ENCODE results near the gene C3orf85. TPM values are rescaled to one million over a fixed set of nuclear protein-coding genes. Genes with fewer than 3 reads are reported as not detected.

Gene C3orf85
- polyA plus RNA-seq, 3 donors, result not detected

GRCh38 chr3:109155828-109156227 is 19.3 kb downstream of the C3orf85 start:
- Histone ChIP-seq H3K27me3 (ENCODE audit: control insufficient read depth in 2 of 2, insufficient read depth in 2 of 2, low read length in 2 of 2) (no peaks in the 10 kb centered on the region), H3K4me1 (ENCODE audit: control insufficient read depth in 1 of 2, insufficient read depth in 2 of 2, low read length in 2 of 2) (no peaks in the 10 kb centered on the region), H3K4me3 (replicated peaks in 1 of 3; ENCODE audit: low read depth in 2 of 3, low read length in 3 of 3) (no peak overlapping the region), H4K20me1 (ENCODE audit: insufficient read depth, low read length) (no peaks in the 10 kb centered on the region), H3K79me2 (ENCODE audit: insufficient read depth, low read length) (no peaks in the 10 kb centered on the region), H3K9me3 (replicated peaks in 1 of 2; ENCODE audit: control insufficient read depth in 1 of 2, insufficient read depth in 1 of 2, low read length in 2 of 2) (peaks cover 0 to 2% of the 10 kb centered on the region in 2 donors), H2AFZ (ENCODE audit: insufficient read depth, low read depth, low read length, poor library complexity, severe bottlenecking) (no peak overlapping the region), H3K9ac (ENCODE audit: insufficient read depth, low read length, poor library complexity, severe bottlenecking) (no peak overlapping the region), H3K27ac (ENCODE audit: low read depth in 1 of 2, low read length in 2 of 2) (no peak overlapping the region), H3K36me3 (replicated peaks in 1 of 2; ENCODE audit: control insufficient read depth in 1 of 2, insufficient read depth in 2 of 2, low read length in 2 of 2) (no peaks in the 10 kb centered on the region), H3K4me2 (replicated peaks; ENCODE audit: extremely low read depth, low read length, poor library complexity, severe bottlenecking) (no peak overlapping the region)
- no peak for DNase-seq
- Mint-ChIP-seq H3K4me1 (no peaks in the 10 kb centered on the region), H3K9me3 (peaks cover 0 to 17% (median 8%) of the 10 kb centered on the region in 7 donors), H3K36me3 (no peaks in the 10 kb centered on the region), H3K4me3 (no peak overlapping the region), H3K27ac (no peak overlapping the region), H3K27me3 (ENCODE audit: low read depth in 3 of 3) (no peaks in the 10 kb centered on the region)
- no CpG with 5 or more reads among the region's 1 CpG for WGBS (ENCODE audit: insufficient coverage)
- intact Hi-C loops (cut with micrococcal nuclease), result no loop called here
- no peak for TF ChIP-seq CTCF (IDR thresholded peaks at IDR 0.05)

GRCh38 chr3:109161487-109162123 is 25.1 kb downstream of the C3orf85 start:
- Mint-ChIP-seq H3K4me3 (no peak overlapping the region), H3K27ac (no peak overlapping the region), H3K27me3 (ENCODE audit: low read depth in 3 of 3) (no peaks in the 10 kb centered on the region), H3K36me3 (no peaks in the 10 kb centered on the region), H3K4me1 (no peaks in the 10 kb centered on the region), H3K9me3 (peaks cover 0 to 18% (median 3%) of the 10 kb centered on the region in 7 donors)
- Histone ChIP-seq H3K9me3 (replicated peaks in 1 of 2; ENCODE audit: control insufficient read depth in 1 of 2, insufficient read depth in 1 of 2, low read length in 2 of 2) (peaks cover 0 to 6% of the 10 kb centered on the region in 2 donors), H3K4me2 (replicated peaks; ENCODE audit: extremely low read depth, low read length, poor library complexity, severe bottlenecking) (no peak overlapping the region), H3K4me3 (replicated peaks in 1 of 3; ENCODE audit: low read depth in 2 of 3, low read length in 3 of 3) (no peak overlapping the region), H3K27me3 (ENCODE audit: control insufficient read depth in 2 of 2, insufficient read depth in 2 of 2, low read length in 2 of 2) (no peaks in the 10 kb centered on the region), H3K4me1 (ENCODE audit: control insufficient read depth in 1 of 2, insufficient read depth in 2 of 2, low read length in 2 of 2) (no peaks in the 10 kb centered on the region), H3K27ac (ENCODE audit: low read depth in 1 of 2, low read length in 2 of 2) (no peak overlapping the region), H3K79me2 (ENCODE audit: insufficient read depth, low read length) (no peaks in the 10 kb centered on the region), H2AFZ (ENCODE audit: insufficient read depth, low read depth, low read length, poor library complexity, severe bottlenecking) (no peak overlapping the region), H3K36me3 (replicated peaks in 1 of 2; ENCODE audit: control insufficient read depth in 1 of 2, insufficient read depth in 2 of 2, low read length in 2 of 2) (no peaks in the 10 kb centered on the region), H3K9ac (ENCODE audit: insufficient read depth, low read length, poor library complexity, severe bottlenecking) (no peak overlapping the region), H4K20me1 (ENCODE audit: insufficient read depth, low read length) (no peaks in the 10 kb centered on the region)
- intact Hi-C loops (cut with micrococcal nuclease), result no loop called here
- no CpG with 5 or more reads among the region's 2 CpGs for WGBS (ENCODE audit: insufficient coverage)
- no peak for TF ChIP-seq CTCF (IDR thresholded peaks at IDR 0.05)
- DNase-seq, result no peak

All from CD14-positive monocyte (primary cell).